Stomach (tissue), 9 donors: ENCODE results near the gene DHX8. TPM values are rescaled to one million over a fixed set of nuclear protein-coding genes. Genes with fewer than 3 reads are reported as not detected.
A peak's percentile ranks its signal among the peaks of the same experiment; 100 is the strongest.

Experiments used
- DNase-seq, 2 donors: peaks; one replicate each; pipeline versions ENCODE4 v3.0.0 to v3.0.0-alpha.2; 2013 to 2019
- H3K27ac ChIP-seq, 5 donors: fragments of 200-600 bp in 4 of 5; sonication (generic) in 4 of 5; one replicate each; pipeline ENCODE4 v1.5.1; 2013 to 2019; ENCODE audit warnings: mild to moderate bottlenecking in 1 of 5, moderate library complexity in 1 of 5
- H3K27me3 ChIP-seq, 3 donors: fragments of 200-600 bp; sonication (generic); one replicate each; pipeline ENCODE4 v1.5.1; 2017 to 2019; ENCODE audit warnings: mixed run types in 1 of 3
- H3K36me3 ChIP-seq, 4 donors: fragments of 200-600 bp; sonication (generic); 1 replicate in 3 of 4; 2 replicates in 1 of 4; pipeline ENCODE4 v1.5.1; 2016 to 2019
- H3K4me1 ChIP-seq, 4 donors: fragments of 200-600 bp; sonication (generic); one replicate each; pipeline ENCODE4 v1.5.1; 2016 to 2019
- H3K4me3 ChIP-seq, 4 donors: fragments of 200-600 bp; sonication (generic) in 3 of 4; one replicate each; pipeline ENCODE4 v1.5.1; 2016 to 2019; ENCODE audit warnings: mild to moderate bottlenecking in 1 of 4
- H3K9me3 ChIP-seq, 4 donors: fragments of 200-600 bp; sonication (generic); one replicate each; pipeline ENCODE4 v1.5.1; 2016 to 2019
- EP300 ChIP-seq: sonication (generic); formaldehyde crosslinking; IDR thresholded peaks from one replicate; pipeline ENCODE4 v1.6.1; 2017; ENCODE audit warnings: antibody characterized with exemption
- POLR2A ChIP-seq, 4 donors: fragments of 450-650 bp; IDR thresholded peaks; one replicate each; pipeline ENCODE4 v1.6.1; 2016; ENCODE audit warnings: antibody characterized with exemption in 4 of 4, control low read depth in 2 of 4, mild to moderate bottlenecking in 1 of 4, moderate library complexity in 1 of 4
- POLR2AphosphoS5 ChIP-seq, 3 donors: sonication (generic); formaldehyde crosslinking; IDR thresholded peaks; one replicate each; pipeline ENCODE4 v1.6.1; 2016; ENCODE audit warnings: antibody characterized with exemption in 3 of 3
- WGBS, 5 donors: extraction: QIAGEN DNeasy Blood & Tissue Kit in 3 of 5; methylation state at CpG; one replicate each; pipeline versions ENCODE4 v1.1.5 to v1.1.7; 2013 to 2018; 5-methylcytosine and 5-hydroxymethylcytosine counted together
- intact Hi-C: fragments of 100-400 bp; cut with DNase I; formaldehyde crosslinking; loops from one replicate; pipeline ENCODE4 v1.15.1; 2023; ENCODE audit warnings: low total_unique reads
- polyA plus RNA-seq, 3 donors: library from polyadenylated mRNA; stranded (reverse); fragments of 200-250 nt; gene quantifications; one replicate each; pipeline ENCODE4 v1.2.3, GENCODE V29; 2013
- total RNA-seq, 5 donors: library from RNA; depleted of rRNA; stranded (reverse); fragments of >200 nt; gene quantifications; one replicate each; pipeline versions ENCODE4 v1.1.0 to v1.2.3, GENCODE V29; 2014 to 2016
- TF ChIP-seq, protein P1 (sequence below), 7 experiments: fragments of 450-650 bp in 4 of 7; fragments of 200-600 bp in 3 of 7; sonication (generic) in 3 of 7; IDR thresholded peaks; one replicate each; pipeline ENCODE4 v1.5.1; 2016 to 2019; ENCODE audit warnings: antibody characterized with exemption in 7 of 7, control low read depth in 2 of 7, mild to moderate bottlenecking in 1 of 7
- donor health status: healthy with polysubstance abuse.
- donor health status: Bipolar disorder and iron deficiency.
- donor health status: healthy.

DHX8 gene
- total and polyA plus RNA-seq, 8 donors: 9.2 to 137 (median 25.0) TPM

DNA sequence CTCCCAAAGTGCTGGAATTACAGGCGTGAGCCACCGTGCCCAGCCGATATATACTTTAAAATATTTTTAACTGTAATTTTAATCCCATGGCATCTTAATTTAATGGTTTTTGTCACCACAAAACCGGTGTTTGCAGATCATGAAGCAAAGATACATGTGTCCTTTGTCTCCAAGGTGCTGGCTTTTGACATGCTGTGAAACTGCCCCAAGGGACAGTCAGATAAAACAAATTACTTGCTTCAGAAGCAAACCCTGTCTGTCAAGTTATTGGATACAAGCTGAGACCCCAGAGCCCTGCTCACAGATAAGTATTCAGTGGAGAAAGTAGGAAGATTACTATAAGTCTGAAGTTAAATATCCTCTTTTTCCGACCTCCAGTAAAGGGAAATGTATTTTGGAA lies 45.1 kb upstream of the DHX8 start:
- H3K36me3 ChIP-seq: no peaks in the 10 kb centered on the region
- H3K4me1 ChIP-seq: peaks cover 0 to 14% (median 8%) of the 10 kb centered on the region in 4 donors
- 35 to 61% (median 48%) methylated on average over 5 of the region's 5 CpGs for WGBS, 5 donors
- TF ChIP-seq EP300 (no peak), POLR2AphosphoS5 (IDR thresholded peaks at IDR 0.05) (no peak)
- TF ChIP-seq, protein P1, sequence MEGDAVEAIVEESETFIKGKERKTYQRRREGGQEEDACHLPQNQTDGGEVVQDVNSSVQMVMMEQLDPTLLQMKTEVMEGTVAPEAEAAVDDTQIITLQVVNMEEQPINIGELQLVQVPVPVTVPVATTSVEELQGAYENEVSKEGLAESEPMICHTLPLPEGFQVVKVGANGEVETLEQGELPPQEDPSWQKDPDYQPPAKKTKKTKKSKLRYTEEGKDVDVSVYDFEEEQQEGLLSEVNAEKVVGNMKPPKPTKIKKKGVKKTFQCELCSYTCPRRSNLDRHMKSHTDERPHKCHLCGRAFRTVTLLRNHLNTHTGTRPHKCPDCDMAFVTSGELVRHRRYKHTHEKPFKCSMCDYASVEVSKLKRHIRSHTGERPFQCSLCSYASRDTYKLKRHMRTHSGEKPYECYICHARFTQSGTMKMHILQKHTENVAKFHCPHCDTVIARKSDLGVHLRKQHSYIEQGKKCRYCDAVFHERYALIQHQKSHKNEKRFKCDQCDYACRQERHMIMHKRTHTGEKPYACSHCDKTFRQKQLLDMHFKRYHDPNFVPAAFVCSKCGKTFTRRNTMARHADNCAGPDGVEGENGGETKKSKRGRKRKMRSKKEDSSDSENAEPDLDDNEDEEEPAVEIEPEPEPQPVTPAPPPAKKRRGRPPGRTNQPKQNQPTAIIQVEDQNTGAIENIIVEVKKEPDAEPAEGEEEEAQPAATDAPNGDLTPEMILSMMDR (IDR thresholded peaks at IDR 0.05): no peak
- no peaks in the 10 kb centered on the region for H3K9me3 ChIP-seq
- no peak overlapping the region for H3K4me3 ChIP-seq
- no peaks in the 10 kb centered on the region for H3K27me3 ChIP-seq
- H3K27ac ChIP-seq: no peak overlapping the region
- no peak for DNase-seq
- intact Hi-C loops: no loop called here

DNA sequence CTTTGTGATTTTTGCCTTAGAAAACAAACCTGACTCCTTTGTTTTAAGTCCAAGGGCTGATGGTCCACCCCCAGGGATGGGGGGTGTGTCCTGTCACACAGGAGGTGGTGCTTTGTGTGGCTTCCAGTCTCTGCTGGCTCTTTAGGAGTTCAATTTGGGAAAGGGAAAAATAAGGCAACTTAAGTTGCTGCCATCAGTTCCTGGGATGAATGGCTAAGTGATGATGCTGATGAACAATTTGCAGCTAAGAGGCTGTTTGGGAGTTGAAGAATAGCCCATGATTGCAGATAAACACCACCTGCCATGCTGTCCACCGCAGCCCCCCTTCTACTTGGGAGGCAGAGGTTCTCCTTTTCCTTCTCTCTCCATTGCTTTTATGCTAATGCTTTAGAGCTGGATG lies 44.7 kb upstream of the DHX8 start:
- Histone ChIP-seq H3K36me3 (no peaks in the 10 kb centered on the region), H3K27me3 (no peaks in the 10 kb centered on the region), H3K4me3 (no peak overlapping the region), H3K4me1 (peaks cover 0 to 14% (median 8%) of the 10 kb centered on the region in 4 donors), H3K9me3 (no peaks in the 10 kb centered on the region), H3K27ac (no peak overlapping the region)
- intact Hi-C loops: no loop called here
- peak in 1 of 2 donors; percentile 62 for DNase-seq
- TF ChIP-seq, protein P1 (IDR thresholded peaks at IDR 0.05): no peak
- TF ChIP-seq EP300: no peak
- WGBS, 5 donors: 69 to 78% (median 75%) methylated on average over 1 of the region's 1 CpG

DNA sequence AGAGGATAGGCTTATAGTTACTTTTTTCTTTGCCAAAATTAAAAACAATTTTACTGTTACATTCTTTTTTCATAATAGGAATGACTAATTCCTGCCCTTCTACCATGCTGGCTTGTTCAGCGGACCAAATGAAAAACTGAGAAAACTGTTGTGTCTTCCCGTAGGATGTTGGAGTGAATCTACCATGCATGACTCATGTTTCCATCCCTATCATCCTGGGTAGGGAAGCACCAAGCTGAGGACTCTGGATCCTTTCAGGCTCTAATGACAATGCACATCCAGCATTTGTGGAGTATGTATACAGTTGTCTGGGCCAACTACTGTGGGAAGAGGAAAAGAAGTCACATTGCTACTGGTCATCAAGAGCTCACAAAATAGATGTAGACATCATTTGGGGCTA lies 41.1 kb upstream of the DHX8 start:
- Histone ChIP-seq H3K4me1 (peaks cover 0 to 6% (median 0%) of the 10 kb centered on the region in 4 donors), H3K36me3 (no peaks in the 10 kb centered on the region), H3K9me3 (no peaks in the 10 kb centered on the region), H3K27me3 (no peaks in the 10 kb centered on the region), H3K27ac (no peak overlapping the region), H3K4me3 (no peak overlapping the region)
- no peak for DNase-seq
- intact Hi-C loops: no loop called here
- 33 to 92% (median 82%) methylated on average over 2 of the region's 2 CpGs for WGBS, 5 donors
- TF ChIP-seq, protein P1 (IDR thresholded peaks at IDR 0.05): no peak
- TF ChIP-seq EP300 (no peak), POLR2AphosphoS5 (IDR thresholded peaks at IDR 0.05) (no peak), POLR2A (IDR thresholded peaks at IDR 0.05) (no peak)

DNA sequence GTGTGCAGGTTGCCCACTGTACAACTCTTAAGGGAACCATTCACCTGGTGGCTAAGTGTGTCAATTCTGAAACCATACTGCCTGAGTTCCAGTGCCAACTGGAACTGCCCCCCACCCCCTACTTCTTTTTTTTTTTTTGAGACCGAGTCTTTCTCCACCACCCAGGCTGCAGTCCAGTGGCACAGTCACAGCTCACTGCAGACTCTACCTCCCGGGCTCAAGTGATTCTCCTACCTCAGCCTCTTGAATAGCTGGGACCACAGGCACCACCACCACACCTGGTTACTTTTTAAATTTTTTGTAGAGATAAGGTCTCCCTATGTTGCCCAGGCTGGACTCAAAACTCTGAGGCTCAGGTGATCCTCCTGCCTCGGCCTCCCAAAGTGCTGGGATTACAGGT lies 40.4 kb upstream of the DHX8 start:
- intact Hi-C loops: no loop called here
- TF ChIP-seq EP300: no peak
- TF ChIP-seq, protein P1 (IDR thresholded peaks at IDR 0.05): no peak
- TF ChIP-seq POLR2A (IDR thresholded peaks at IDR 0.05): no peak
- TF ChIP-seq POLR2AphosphoS5 (IDR thresholded peaks at IDR 0.05): no peak
- H3K4me3 ChIP-seq: no peak overlapping the region
- no peaks in the 10 kb centered on the region for H3K27me3 ChIP-seq
- H3K27ac ChIP-seq: no peak overlapping the region
- peaks cover 0 to 2% (median 0%) of the 10 kb centered on the region in 4 donors for H3K4me1 ChIP-seq
- H3K9me3 ChIP-seq: no peaks in the 10 kb centered on the region
- no peaks in the 10 kb centered on the region for H3K36me3 ChIP-seq
- WGBS, 5 donors: 88 to 95% (median 90%) methylated on average over 3 of the region's 3 CpGs
- no peak for DNase-seq
